Measurements from ENCODE around the gene SPARCL1. TPM values are rescaled to one million over a fixed set of nuclear protein-coding genes. Genes with fewer than 3 reads are reported as not detected.
"Not testable (repeated sequence)": the region's sequence is repeated elsewhere in the genome, so short reads cannot be mapped to it uniquely, and the experiment has no call there.

The SPARCL1 gene
- total RNA-seq, 1 donor from 2014 or later = not detected

DNA sequence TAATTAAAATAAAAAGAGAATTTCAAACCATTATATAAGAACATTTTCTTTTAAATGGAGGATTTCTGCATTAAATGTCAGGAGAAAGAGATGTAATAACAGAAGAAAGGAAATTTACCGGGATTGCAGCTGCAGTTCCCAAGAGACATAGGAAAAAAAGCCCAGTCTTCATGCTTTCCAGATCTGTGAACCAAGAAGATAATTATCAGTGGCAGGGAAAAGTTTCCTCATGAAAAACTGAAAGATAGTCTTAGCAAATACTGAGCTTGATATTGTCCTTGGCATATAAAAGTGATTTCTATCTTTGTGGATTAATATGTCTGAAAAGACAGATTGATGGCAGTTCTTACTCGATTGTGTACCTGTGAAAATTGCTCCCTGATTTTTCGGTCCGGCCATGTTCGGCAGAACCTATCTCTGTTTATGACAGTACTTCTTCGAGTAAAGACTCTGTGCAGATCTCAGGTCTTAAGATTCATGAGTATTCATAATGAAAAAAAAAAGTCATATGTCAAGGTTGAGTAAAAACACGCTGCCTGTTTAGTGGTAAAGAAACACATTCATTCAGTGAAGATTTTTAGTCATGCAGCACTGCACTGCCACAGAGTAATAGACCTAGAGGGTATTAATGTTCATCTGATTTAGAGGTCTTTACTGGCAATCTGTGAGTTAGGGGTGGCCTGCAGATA, 29.6 kb downstream of the SPARCL1 start:
- no peak for DNase-seq
- H3K4me1 Mint-ChIP-seq (ENCODE audit: low read depth, unreplicated experiment) = no peaks in the 10 kb centered on the region
- H3K4me3 Mint-ChIP-seq (ENCODE audit: unreplicated experiment) = no peak overlapping the region
- TF ChIP-seq, protein P1, sequence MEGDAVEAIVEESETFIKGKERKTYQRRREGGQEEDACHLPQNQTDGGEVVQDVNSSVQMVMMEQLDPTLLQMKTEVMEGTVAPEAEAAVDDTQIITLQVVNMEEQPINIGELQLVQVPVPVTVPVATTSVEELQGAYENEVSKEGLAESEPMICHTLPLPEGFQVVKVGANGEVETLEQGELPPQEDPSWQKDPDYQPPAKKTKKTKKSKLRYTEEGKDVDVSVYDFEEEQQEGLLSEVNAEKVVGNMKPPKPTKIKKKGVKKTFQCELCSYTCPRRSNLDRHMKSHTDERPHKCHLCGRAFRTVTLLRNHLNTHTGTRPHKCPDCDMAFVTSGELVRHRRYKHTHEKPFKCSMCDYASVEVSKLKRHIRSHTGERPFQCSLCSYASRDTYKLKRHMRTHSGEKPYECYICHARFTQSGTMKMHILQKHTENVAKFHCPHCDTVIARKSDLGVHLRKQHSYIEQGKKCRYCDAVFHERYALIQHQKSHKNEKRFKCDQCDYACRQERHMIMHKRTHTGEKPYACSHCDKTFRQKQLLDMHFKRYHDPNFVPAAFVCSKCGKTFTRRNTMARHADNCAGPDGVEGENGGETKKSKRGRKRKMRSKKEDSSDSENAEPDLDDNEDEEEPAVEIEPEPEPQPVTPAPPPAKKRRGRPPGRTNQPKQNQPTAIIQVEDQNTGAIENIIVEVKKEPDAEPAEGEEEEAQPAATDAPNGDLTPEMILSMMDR (IDR thresholded peaks at IDR 0.05; ENCODE audit: partially characterized antibody, unreplicated experiment) = no peak
- no peaks in the 10 kb centered on the region for H3K36me3 Mint-ChIP-seq (ENCODE audit: unreplicated experiment)
- H3K9me3 Mint-ChIP-seq (ENCODE audit: unreplicated experiment) = no peaks in the 10 kb centered on the region
- no peak overlapping the region for H3K27ac Mint-ChIP-seq (ENCODE audit: unreplicated experiment)
- no peaks in the 10 kb centered on the region for H3K27me3 Mint-ChIP-seq (ENCODE audit: unreplicated experiment)

- Mint-ChIP-seq H3K36me3 (ENCODE audit: unreplicated experiment) (no peaks in the 10 kb centered on the region), H3K4me3 (ENCODE audit: unreplicated experiment) (no peak overlapping the region), H3K9me3 (ENCODE audit: unreplicated experiment) (no peaks in the 10 kb centered on the region), H3K27me3 (ENCODE audit: unreplicated experiment) (no peaks in the 10 kb centered on the region), H3K27ac (ENCODE audit: unreplicated experiment) (no peak overlapping the region), H3K4me1 (ENCODE audit: low read depth, unreplicated experiment) (no peaks in the 10 kb centered on the region)
- TF ChIP-seq, protein P1 (IDR thresholded peaks at IDR 0.05; ENCODE audit: partially characterized antibody, unreplicated experiment) = no peak
- no peak for DNase-seq
These were observed 30.7 kb downstream of the SPARCL1 start for GRCh38 chr4:87498446-87498900.

DNA sequence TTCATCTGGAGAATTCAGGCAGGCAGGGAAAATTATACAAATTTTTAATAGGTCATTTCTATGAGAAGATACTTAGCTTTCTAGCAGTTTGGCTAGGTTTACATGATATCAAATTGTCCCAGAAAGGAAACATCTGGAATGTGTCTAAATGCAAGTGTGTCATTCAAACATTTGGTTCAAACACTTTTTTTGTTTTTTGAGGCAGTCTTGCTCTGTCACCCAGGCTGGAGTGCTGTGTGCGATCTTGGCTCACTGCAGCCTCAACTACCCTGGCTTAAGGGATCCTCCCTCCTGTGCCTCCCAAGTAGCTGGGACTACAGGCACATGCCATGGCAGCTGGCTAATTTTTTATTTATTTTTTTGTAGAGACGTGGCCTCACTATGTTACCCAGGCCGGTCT, 31.6 kb downstream of the SPARCL1 start:
- TF ChIP-seq, protein P1 (IDR thresholded peaks at IDR 0.05; ENCODE audit: partially characterized antibody, unreplicated experiment) = no peak
- H3K4me3 Mint-ChIP-seq (ENCODE audit: unreplicated experiment) = no peak overlapping the region
- no peaks in the 10 kb centered on the region for H3K27me3 Mint-ChIP-seq (ENCODE audit: unreplicated experiment)
- DNase-seq = no peak
- no peak overlapping the region for H3K27ac Mint-ChIP-seq (ENCODE audit: unreplicated experiment)
- H3K9me3 Mint-ChIP-seq (ENCODE audit: unreplicated experiment) = no peaks in the 10 kb centered on the region
- H3K36me3 Mint-ChIP-seq (ENCODE audit: unreplicated experiment) = no peaks in the 10 kb centered on the region
- H3K4me1 Mint-ChIP-seq (ENCODE audit: low read depth, unreplicated experiment) = no peaks in the 10 kb centered on the region

GRCh38 chr4:87497159-87497558, 32.0 kb downstream of the SPARCL1 start:
- Mint-ChIP-seq H3K4me1 (ENCODE audit: low read depth, unreplicated experiment) (no peaks in the 10 kb centered on the region), H3K27me3 (ENCODE audit: unreplicated experiment) (no peaks in the 10 kb centered on the region), H3K4me3 (ENCODE audit: unreplicated experiment) (no peak overlapping the region), H3K36me3 (ENCODE audit: unreplicated experiment) (no peaks in the 10 kb centered on the region), H3K27ac (ENCODE audit: unreplicated experiment) (no peak overlapping the region), H3K9me3 (ENCODE audit: unreplicated experiment) (no peaks in the 10 kb centered on the region)
- peak; percentile 34 for DNase-seq
- TF ChIP-seq, protein P1 (IDR thresholded peaks at IDR 0.05; ENCODE audit: partially characterized antibody, unreplicated experiment) = peak; percentile 73

DNA sequence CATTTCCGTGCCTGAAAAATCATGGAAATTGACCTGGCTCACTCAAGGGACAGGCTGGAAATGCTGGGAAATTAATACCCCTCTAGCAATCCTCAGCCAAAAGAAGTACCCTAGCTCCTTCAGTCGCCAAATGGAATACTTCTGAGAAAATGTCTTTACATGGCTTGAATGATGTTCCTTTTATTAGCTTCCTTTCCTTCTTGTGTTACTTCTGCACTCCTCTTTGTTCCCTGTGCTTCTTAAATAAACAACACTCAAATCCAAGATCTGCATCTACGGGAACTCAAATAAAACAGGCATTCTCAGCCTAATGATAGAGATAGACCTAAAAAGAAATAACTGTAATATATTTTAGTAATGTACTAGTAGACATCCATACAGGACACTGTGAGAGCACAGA, 36.1 kb downstream of the SPARCL1 start:
- Mint-ChIP-seq H3K9me3 (ENCODE audit: unreplicated experiment) (no peaks in the 10 kb centered on the region), H3K4me1 (ENCODE audit: low read depth, unreplicated experiment) (no peaks in the 10 kb centered on the region), H3K36me3 (ENCODE audit: unreplicated experiment) (no peaks in the 10 kb centered on the region), H3K27me3 (ENCODE audit: unreplicated experiment) (no peaks in the 10 kb centered on the region), H3K4me3 (ENCODE audit: unreplicated experiment) (no peak overlapping the region), H3K27ac (ENCODE audit: unreplicated experiment) (no peak overlapping the region)
- DNase-seq = no peak
- TF ChIP-seq, protein P1 (IDR thresholded peaks at IDR 0.05; ENCODE audit: partially characterized antibody, unreplicated experiment) = no peak

- not testable (repeated sequence) for H3K27ac Mint-ChIP-seq (ENCODE audit: unreplicated experiment); H3K4me1 Mint-ChIP-seq (ENCODE audit: low read depth, unreplicated experiment); H3K27me3 Mint-ChIP-seq (ENCODE audit: unreplicated experiment); H3K4me3 Mint-ChIP-seq (ENCODE audit: unreplicated experiment); H3K36me3 Mint-ChIP-seq (ENCODE audit: unreplicated experiment); DNase-seq; H3K9me3 Mint-ChIP-seq (ENCODE audit: unreplicated experiment)
These were observed 37.3 kb downstream of the SPARCL1 start for GRCh38 chr4:87491851-87492250.
